Peyer's patch (tissue), 4 donors: ENCODE data around the gene TTC39B. TPM values are rescaled to one million over a fixed set of nuclear protein-coding genes. Genes with fewer than 3 reads are reported as not detected.

Experiments
- DNase-seq, 3 donors: peaks; one replicate each; pipeline ENCODE4 v3.0.0-alpha.2; 2017 to 2019
- H3K27ac ChIP-seq, 4 donors: fragments of 200-600 bp; sonication (generic); one replicate each; pipeline ENCODE4 v1.5.1; 2016 to 2019
- H3K27me3 ChIP-seq, 2 donors: fragments of 200-600 bp; sonication (generic); one replicate each; pipeline ENCODE4 v1.5.1; 2019
- H3K36me3 ChIP-seq, 3 donors: fragments of 200-600 bp; sonication (generic); one replicate each; pipeline ENCODE4 v1.5.1; 2016 to 2019
- H3K4me1 ChIP-seq, 4 donors: fragments of 200-600 bp; sonication (generic); one replicate each; pipeline ENCODE4 v1.5.1; 2016 to 2019
- H3K4me3 ChIP-seq, 4 donors: fragments of 200-600 bp; sonication (generic); 1 replicate in 3 of 4; 2 replicates in 1 of 4; pipeline ENCODE4 v1.5.1; 2016 to 2019; ENCODE audit warnings: mild to moderate bottlenecking in 1 of 4
- H3K9me3 ChIP-seq, 4 donors: fragments of 200-600 bp; sonication (generic); one replicate each; pipeline ENCODE4 v1.5.1; 2016 to 2019; ENCODE audit warnings: mild to moderate bottlenecking in 1 of 4
- POLR2A ChIP-seq, 2 donors: fragments of 450-650 bp; IDR thresholded peaks; one replicate each; pipeline ENCODE4 v1.5.1; 2017; ENCODE audit warnings: antibody characterized with exemption in 2 of 2, mild to moderate bottlenecking in 2 of 2, moderate library complexity in 2 of 2
- total RNA-seq, 4 donors: library from RNA; depleted of rRNA; stranded (reverse); fragments of >200 nt; gene quantifications; one replicate each; pipeline ENCODE4 v1.1.0, GENCODE V29; 2016
- TF ChIP-seq, protein P1 (sequence below), 6 experiments: fragments of 450-650 bp in 4 of 6; fragments of 200-600 bp in 2 of 6; sonication (generic) in 1 of 6; IDR thresholded peaks; one replicate each; pipeline ENCODE4 v1.5.1; 2017 to 2019; ENCODE audit warnings: antibody characterized with exemption in 6 of 6, mild to moderate bottlenecking in 3 of 6, moderate library complexity in 1 of 6

The TTC39B gene
- total RNA-seq, 4 donors from 2014 or later = 17.3 to 44.1 (median 33.1) TPM

DNA sequence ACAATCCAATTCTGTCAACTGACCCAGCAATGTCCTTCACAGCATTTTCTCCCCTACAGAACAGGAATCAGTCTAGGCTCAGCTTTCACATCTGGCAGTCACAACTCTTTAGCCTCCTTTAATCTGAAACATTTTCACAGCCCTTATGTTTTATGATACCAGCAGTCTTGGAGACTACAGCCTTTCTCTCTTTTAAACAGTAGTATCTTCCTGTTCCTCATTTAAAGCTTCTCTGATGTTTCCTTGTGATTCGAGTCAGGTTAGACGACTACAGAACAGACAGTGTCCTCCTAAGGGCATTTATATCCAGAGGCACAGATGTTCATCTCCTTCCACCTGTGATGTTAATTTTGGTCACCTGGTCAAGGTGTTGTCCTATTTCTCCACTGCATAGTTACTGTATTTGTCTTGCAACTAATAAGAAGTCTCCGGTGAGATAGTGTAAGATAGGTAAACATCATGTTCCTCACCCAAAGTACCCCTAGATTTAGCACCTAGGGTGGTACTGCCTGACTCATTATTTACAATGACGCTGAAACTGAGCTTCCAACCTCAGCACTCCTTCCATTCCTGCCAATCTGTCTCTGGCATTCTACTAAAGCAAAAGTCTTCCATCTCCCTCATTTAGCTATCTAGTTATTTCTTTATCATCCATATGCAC lies 20.7 kb downstream of the TTC39B start:
- Histone ChIP-seq H3K27me3 (no peaks in the 10 kb centered on the region), H3K27ac (no peak overlapping the region)

DNA sequence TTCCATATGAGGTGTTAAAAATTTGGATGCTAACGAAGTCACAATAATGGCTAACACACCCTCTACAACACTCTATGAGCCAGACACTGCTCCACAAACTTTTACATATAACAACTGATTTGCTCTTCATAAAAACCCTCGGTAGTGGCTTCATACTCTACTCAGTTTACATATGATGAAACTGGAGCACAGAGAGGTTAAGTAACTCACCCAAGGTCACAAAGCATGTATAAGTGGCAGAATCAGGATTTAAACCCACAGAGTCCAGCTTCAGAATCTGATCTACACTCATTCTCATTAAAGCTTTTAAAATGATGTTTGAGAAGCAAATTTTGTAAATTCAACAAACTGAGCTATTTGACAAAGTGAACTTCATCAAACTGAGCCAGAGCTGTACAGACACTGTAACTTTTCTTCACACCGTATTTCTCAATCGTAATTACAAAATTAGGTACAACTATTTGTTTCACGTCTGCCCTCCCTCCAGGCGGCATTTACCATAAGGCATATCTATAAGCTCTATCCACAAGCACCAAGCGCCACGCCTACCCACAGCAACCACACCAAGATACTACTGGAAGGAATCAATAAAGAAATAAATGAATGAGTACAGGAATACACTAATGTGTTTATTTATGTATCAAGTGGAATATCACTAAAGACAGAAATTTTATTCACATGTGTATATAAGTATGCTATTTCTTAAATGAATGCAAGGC lies 24.3 kb downstream of the TTC39B start:
- H3K27ac ChIP-seq = no peak overlapping the region
- no peaks in the 10 kb centered on the region for H3K36me3 ChIP-seq
- no peaks in the 10 kb centered on the region for H3K27me3 ChIP-seq
- TF ChIP-seq, protein P1, sequence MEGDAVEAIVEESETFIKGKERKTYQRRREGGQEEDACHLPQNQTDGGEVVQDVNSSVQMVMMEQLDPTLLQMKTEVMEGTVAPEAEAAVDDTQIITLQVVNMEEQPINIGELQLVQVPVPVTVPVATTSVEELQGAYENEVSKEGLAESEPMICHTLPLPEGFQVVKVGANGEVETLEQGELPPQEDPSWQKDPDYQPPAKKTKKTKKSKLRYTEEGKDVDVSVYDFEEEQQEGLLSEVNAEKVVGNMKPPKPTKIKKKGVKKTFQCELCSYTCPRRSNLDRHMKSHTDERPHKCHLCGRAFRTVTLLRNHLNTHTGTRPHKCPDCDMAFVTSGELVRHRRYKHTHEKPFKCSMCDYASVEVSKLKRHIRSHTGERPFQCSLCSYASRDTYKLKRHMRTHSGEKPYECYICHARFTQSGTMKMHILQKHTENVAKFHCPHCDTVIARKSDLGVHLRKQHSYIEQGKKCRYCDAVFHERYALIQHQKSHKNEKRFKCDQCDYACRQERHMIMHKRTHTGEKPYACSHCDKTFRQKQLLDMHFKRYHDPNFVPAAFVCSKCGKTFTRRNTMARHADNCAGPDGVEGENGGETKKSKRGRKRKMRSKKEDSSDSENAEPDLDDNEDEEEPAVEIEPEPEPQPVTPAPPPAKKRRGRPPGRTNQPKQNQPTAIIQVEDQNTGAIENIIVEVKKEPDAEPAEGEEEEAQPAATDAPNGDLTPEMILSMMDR (IDR thresholded peaks at IDR 0.05) = no peak
- TF ChIP-seq POLR2A (IDR thresholded peaks at IDR 0.05) = no peak
- DNase-seq = peak in 1 of 3 donors; percentile 44
- no peaks in the 10 kb centered on the region for H3K4me1 ChIP-seq
- H3K4me3 ChIP-seq = no peak overlapping the region
- no peaks in the 10 kb centered on the region for H3K9me3 ChIP-seq

More for the DNA sequence above, 20.7 kb downstream of the TTC39B start:
- Histone ChIP-seq H3K36me3 (no peaks in the 10 kb centered on the region), H3K4me1 (no peaks in the 10 kb centered on the region), H3K4me3 (no peak overlapping the region), H3K9me3 (no peaks in the 10 kb centered on the region)
- TF ChIP-seq, protein P1 (IDR thresholded peaks at IDR 0.05) = no peak
- no peak for TF ChIP-seq POLR2A (IDR thresholded peaks at IDR 0.05)
- DNase-seq = no peak

DNA sequence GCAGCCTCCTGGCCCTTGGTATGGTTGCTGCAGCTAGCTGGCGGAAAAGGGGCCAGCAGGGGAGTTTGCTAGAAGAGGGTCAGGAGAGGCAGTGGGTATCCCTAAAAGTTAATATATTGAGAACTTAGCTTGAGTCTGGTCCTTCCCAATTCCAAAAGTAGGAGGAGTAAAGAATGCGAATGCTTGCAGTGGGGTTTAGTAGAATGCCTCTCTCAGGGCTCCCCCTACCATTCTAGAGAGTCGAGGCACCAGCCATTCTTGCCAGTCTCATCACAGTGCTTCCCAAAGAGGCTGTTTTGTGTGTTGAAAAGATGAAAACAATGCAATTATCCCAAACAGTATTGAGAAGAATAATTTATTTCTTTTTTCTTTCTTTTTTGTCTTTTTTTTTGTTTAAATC lies 26.4 kb downstream of the TTC39B start:
- H3K4me3 ChIP-seq = no peak overlapping the region
- H3K27me3 ChIP-seq = no peaks in the 10 kb centered on the region
- TF ChIP-seq, protein P1 (IDR thresholded peaks at IDR 0.05) = no peak
- no peak for TF ChIP-seq POLR2A (IDR thresholded peaks at IDR 0.05)

DNA sequence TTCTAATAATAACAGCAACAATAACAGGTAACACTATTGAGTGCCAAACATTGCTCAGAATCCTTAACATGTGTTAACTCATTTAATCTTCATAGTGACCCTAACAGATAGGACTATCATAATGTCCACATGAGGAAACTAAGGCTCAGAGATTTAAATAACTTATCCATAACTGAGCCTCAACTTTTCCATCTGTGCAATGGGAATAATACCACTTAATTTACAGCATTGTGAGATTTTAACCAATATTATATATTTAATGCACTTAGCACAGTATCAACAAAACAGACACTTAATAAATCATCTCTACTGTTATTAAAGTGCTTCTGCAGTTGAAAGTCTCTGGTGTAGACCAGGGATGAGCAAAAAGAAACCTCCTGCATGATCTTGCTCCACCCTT lies 28.2 kb downstream of the TTC39B start:
- H3K27ac ChIP-seq = no peak overlapping the region
- H3K27me3 ChIP-seq = no peaks in the 10 kb centered on the region
- no peaks in the 10 kb centered on the region for H3K9me3 ChIP-seq
- DNase-seq = no peak
- no peaks in the 10 kb centered on the region for H3K36me3 ChIP-seq
- TF ChIP-seq POLR2A (IDR thresholded peaks at IDR 0.05) = no peak
- TF ChIP-seq, protein P1 (IDR thresholded peaks at IDR 0.05) = no peak
- no peak overlapping the region for H3K4me3 ChIP-seq
- peaks cover 0 to 19% (median 0%) of the 10 kb centered on the region in 4 donors for H3K4me1 ChIP-seq

More for the DNA sequence above, 26.4 kb downstream of the TTC39B start:
- Histone ChIP-seq H3K27ac (no peak overlapping the region), H3K9me3 (no peaks in the 10 kb centered on the region), H3K36me3 (no peaks in the 10 kb centered on the region), H3K4me1 (peaks cover 0 to 18% (median 0%) of the 10 kb centered on the region in 4 donors)
- no peak for DNase-seq

DNA sequence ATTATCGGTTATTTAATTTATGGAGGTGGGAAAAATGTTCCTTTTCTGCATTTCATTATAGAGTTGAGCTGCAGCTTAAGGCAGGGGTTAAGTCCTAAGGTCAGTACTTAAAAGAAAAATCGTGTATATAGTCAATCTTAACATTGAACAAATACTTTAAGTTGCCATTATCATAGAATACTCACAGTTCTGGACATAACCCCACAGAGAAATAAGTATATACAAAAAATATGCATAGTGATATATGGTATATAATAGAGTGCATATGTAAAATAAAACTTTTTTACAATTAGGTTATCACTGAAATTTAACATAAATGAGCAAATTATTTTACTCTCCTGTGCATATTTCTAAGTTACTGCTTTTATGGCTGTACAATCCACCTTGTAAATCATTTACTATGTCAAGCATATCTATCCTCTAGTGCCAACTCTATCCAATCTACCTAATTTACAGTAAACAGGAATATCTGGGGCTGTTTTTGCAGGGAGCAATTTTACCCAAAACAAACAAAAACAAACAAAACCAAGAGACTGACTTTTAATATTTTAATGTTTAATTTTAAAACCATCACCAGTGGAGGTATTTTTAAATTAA lies 28.8 kb downstream of the TTC39B start:
- no peak overlapping the region for H3K4me3 ChIP-seq
- TF ChIP-seq, protein P1 (IDR thresholded peaks at IDR 0.05) = no peak
- no peak for TF ChIP-seq POLR2A (IDR thresholded peaks at IDR 0.05)
- DNase-seq = no peak
- no peaks in the 10 kb centered on the region for H3K9me3 ChIP-seq
- H3K27me3 ChIP-seq = no peaks in the 10 kb centered on the region
- peaks cover 0 to 19% (median 0%) of the 10 kb centered on the region in 4 donors for H3K4me1 ChIP-seq
- H3K36me3 ChIP-seq = no peaks in the 10 kb centered on the region
- peak overlapping the region in 1 of 4 donors; percentile 38 for H3K27ac ChIP-seq
